Liver (tissue), 9 donors: Measurements from ENCODE around the gene IQCE. TPM values are rescaled to one million over a fixed set of nuclear protein-coding genes. Genes with fewer than 3 reads are reported as not detected.

ENCODE experiments used
- DNase-seq: peaks from one replicate; pipeline ENCODE4 v3.0.0-alpha.2; 2017; ENCODE audit warnings: low spot score
- H3K27ac ChIP-seq, 2 donors: one replicate each; pipeline ENCODE4 v1.7.0; 2013; ENCODE audit warnings: inconsistent platforms in 2 of 2, low read length in 2 of 2, control low read depth in 1 of 2, low read depth in 1 of 2, mild to moderate bottlenecking in 1 of 2
- H3K27me3 ChIP-seq, 4 donors: one replicate each; pipeline versions ENCODE4 v1.6.1 to v1.7.0; 2013; ENCODE audit warnings: low read length in 3 of 4, inconsistent platforms in 1 of 4, mild to moderate bottlenecking in 1 of 4, moderate library complexity in 1 of 4; ENCODE audit not compliant: control insufficient read depth in 4 of 4, insufficient read depth in 4 of 4
- H3K36me3 ChIP-seq, 4 donors: one replicate each; pipeline versions ENCODE4 v1.6.1 to v1.7.0; 2013; ENCODE audit warnings: low read length in 3 of 4, mild to moderate bottlenecking in 3 of 4, low read depth in 1 of 4, moderate library complexity in 1 of 4; ENCODE audit not compliant: control insufficient read depth in 4 of 4, insufficient read depth in 3 of 4
- H3K4me1 ChIP-seq, 4 donors: one replicate each; pipeline versions ENCODE4 v1.6.1 to v1.7.0; 2013; ENCODE audit warnings: low read length in 3 of 4, mild to moderate bottlenecking in 3 of 4, moderate library complexity in 1 of 4; ENCODE audit not compliant: control insufficient read depth in 4 of 4, insufficient read depth in 4 of 4
- H3K4me3 ChIP-seq, 3 donors: one replicate each; pipeline versions ENCODE4 v1.6.1 to v1.7.0; 2013; ENCODE audit warnings: low read length in 3 of 3, control low read depth in 1 of 3, low read depth in 1 of 3, mild to moderate bottlenecking in 1 of 3
- H3K9ac ChIP-seq, 2 donors: one replicate each; pipeline ENCODE4 v1.7.0; 2013; ENCODE audit warnings: low read length in 2 of 2, mild to moderate bottlenecking in 2 of 2, moderate library complexity in 2 of 2, control low read depth in 1 of 2, low read depth in 1 of 2
- H3K9me3 ChIP-seq, 4 donors: one replicate each; pipeline versions ENCODE4 v1.6.1 to v1.7.0; 2013; ENCODE audit warnings: low read length in 3 of 4; ENCODE audit not compliant: control insufficient read depth in 4 of 4
- ATF3 ChIP-seq: IDR thresholded peaks from 2 replicates; pipeline ENCODE4 v1.6.1; 2016; ENCODE audit warnings: antibody characterized with exemption
- CTCF ChIP-seq: fragments of 150-350 bp; IDR thresholded peaks from 2 replicates; pipeline ENCODE4 v1.5.1; 2017; ENCODE audit warnings: improper control_type of control experiment, low read depth, low read length; ENCODE audit not compliant: missing input control
- EGR1 ChIP-seq, 2 donors: IDR thresholded peaks; 2 replicates each; pipeline ENCODE4 v1.6.1; 2016 to 2018; ENCODE audit warnings: antibody characterized with exemption in 2 of 2, low read depth in 2 of 2
- FOXA1 ChIP-seq: IDR thresholded peaks from 2 replicates; pipeline ENCODE4 v1.6.1; 2016; ENCODE audit warnings: antibody characterized with exemption
- FOXA2 ChIP-seq: IDR thresholded peaks from 2 replicates; pipeline ENCODE4 v1.6.1; 2016; ENCODE audit warnings: antibody characterized with exemption
- GABPA ChIP-seq, 2 donors: IDR thresholded peaks in 1 of 2; conservative IDR thresholded peaks in 1 of 2; 2 replicates each; pipeline ENCODE4 v1.6.1; 2016; ENCODE audit warnings: antibody characterized with exemption in 2 of 2, mild to moderate bottlenecking in 1 of 2, moderate library complexity in 1 of 2
- HNF4A ChIP-seq, 2 donors: conservative IDR thresholded peaks; 2 replicates each; pipeline ENCODE4 v1.6.1; 2016; ENCODE audit warnings: antibody characterized with exemption in 2 of 2, mild to moderate bottlenecking in 2 of 2
- HNF4G ChIP-seq: IDR thresholded peaks from 2 replicates; pipeline ENCODE4 v1.6.1; 2016; ENCODE audit warnings: antibody characterized with exemption
- JUND ChIP-seq, 2 donors: IDR thresholded peaks; 2 replicates each; pipeline ENCODE4 v1.6.1; 2016; ENCODE audit warnings: antibody characterized with exemption in 2 of 2
- MAX ChIP-seq: IDR thresholded peaks from 2 replicates; pipeline ENCODE4 v1.6.1; 2016; ENCODE audit warnings: antibody characterized with exemption
- NR2F2 ChIP-seq: IDR thresholded peaks from 2 replicates; pipeline ENCODE4 v1.6.1; 2016; ENCODE audit warnings: antibody characterized with exemption
- RAD21 ChIP-seq, 2 donors: IDR thresholded peaks; 2 replicates each; pipeline ENCODE4 v1.6.1; 2016; ENCODE audit warnings: antibody characterized with exemption in 2 of 2, mild to moderate bottlenecking in 2 of 2
- REST ChIP-seq: IDR thresholded peaks from 2 replicates; pipeline ENCODE4 v1.6.1; 2016; ENCODE audit warnings: antibody characterized with exemption, mild to moderate bottlenecking
- RXRA ChIP-seq, 2 donors: IDR thresholded peaks; 2 replicates each; pipeline ENCODE4 v1.6.1; 2017 to 2018; ENCODE audit warnings: antibody characterized with exemption in 2 of 2, mild to moderate bottlenecking in 1 of 2
- SP1 ChIP-seq: IDR thresholded peaks from 2 replicates; pipeline ENCODE4 v1.6.1; 2018; ENCODE audit warnings: antibody characterized with exemption, mild to moderate bottlenecking
- TAF1 ChIP-seq: conservative IDR thresholded peaks from 2 replicates; pipeline ENCODE4 v1.6.1; 2016; ENCODE audit warnings: antibody characterized with exemption, mild to moderate bottlenecking
- YY1 ChIP-seq: IDR thresholded peaks from 2 replicates; pipeline ENCODE4 v1.6.1; 2016; ENCODE audit warnings: antibody characterized with exemption, mild to moderate bottlenecking
- ZBTB33 ChIP-seq: IDR thresholded peaks from 2 replicates; pipeline ENCODE4 v1.6.1; 2016; ENCODE audit warnings: antibody characterized with exemption
- WGBS: extraction: QIAGEN DNeasy Blood & Tissue Kit; methylation state at CpG from one replicate; pipeline ENCODE4 v1.1.7; 2013; 5-methylcytosine and 5-hydroxymethylcytosine counted together
- polyA plus RNA-seq, 2 donors: library from polyadenylated mRNA; stranded (reverse) in 1 of 2; unstranded in 1 of 2; fragments of 200-250 nt in 1 of 2; fragments of >200 nt in 1 of 2; fragmentation: Nextera tagmentation in 1 of 2; extraction: Ambion mirVana in 1 of 2; gene quantifications; one replicate each; pipeline versions ENCODE4 v1.2.1 to v1.2.3, GENCODE V29; 2013 to 2015
- total RNA-seq, 2 donors: library from RNA; depleted of rRNA; stranded (reverse); fragments of >200 nt; gene quantifications; one replicate each; pipeline ENCODE4 v1.2.3, GENCODE V29; 2014
- donor health status: healthy.
- donor health status: healthy.
- donor health status: healthy.
- donor health status: healthy.
- donor health status: healthy.

The IQCE gene
- total and polyA plus RNA-seq, 4 donors: 2.1 to 5.9 (median 3.6) TPM

- H3K9ac ChIP-seq: no peak overlapping the region
- no peak overlapping the region for H3K27ac ChIP-seq
- no peaks in the 10 kb centered on the region for H3K36me3 ChIP-seq
- 77% methylated on average over 22 of the region's 22 CpGs for WGBS
- DNase-seq: no peak
- TF ChIP-seq YY1: no peak
- no peak for TF ChIP-seq JUND (IDR thresholded peaks at IDR 0.05)
- no peak for TF ChIP-seq CTCF
- no peak for TF ChIP-seq ATF3
- TF ChIP-seq REST: no peak
- TF ChIP-seq MAX: no peak
- TF ChIP-seq FOXA2: no peak
- TF ChIP-seq RXRA (IDR thresholded peaks at IDR 0.05): no peak
- no peak for TF ChIP-seq RAD21 (IDR thresholded peaks at IDR 0.05)
- TF ChIP-seq ZBTB33: no peak
- no peak for TF ChIP-seq SP1
- H3K4me1 ChIP-seq: peaks cover 8 to 22% (median 16%) of the 10 kb centered on the region in 4 donors
- H3K27me3 ChIP-seq: no peaks in the 10 kb centered on the region
- no peaks in the 10 kb centered on the region for H3K9me3 ChIP-seq
- H3K4me3 ChIP-seq: no peak overlapping the region
Measured at GRCh38 chr7:2617325-2617905, 58.6 kb downstream of the IQCE start.

- Histone ChIP-seq H3K36me3 (no peaks in the 10 kb centered on the region), H3K27me3 (no peaks in the 10 kb centered on the region), H3K9ac (no peak overlapping the region), H3K9me3 (no peaks in the 10 kb centered on the region), H3K27ac (no peak overlapping the region), H3K4me1 (peaks cover 6 to 26% (median 20%) of the 10 kb centered on the region in 4 donors), H3K4me3 (no peak overlapping the region)
- no peak for DNase-seq
- WGBS: 83% methylated on average over 9 of the region's 9 CpGs
- TF ChIP-seq FOXA1: no peak
- TF ChIP-seq RXRA (IDR thresholded peaks at IDR 0.05): no peak
- TF ChIP-seq ATF3: no peak
- TF ChIP-seq NR2F2: no peak
- no peak for TF ChIP-seq EGR1 (IDR thresholded peaks at IDR 0.05; ENCODE audit: low read depth in 2 of 2)
- TF ChIP-seq GABPA (IDR thresholded peaks at IDR 0.05 in 1 of 2, conservative IDR thresholded peaks at IDR 0.05 in 1 of 2): no peak
- TF ChIP-seq JUND (IDR thresholded peaks at IDR 0.05): no peak
- TF ChIP-seq MAX: no peak
- TF ChIP-seq YY1: no peak
- TF ChIP-seq REST: no peak
- no peak for TF ChIP-seq TAF1
- no peak for TF ChIP-seq RAD21 (IDR thresholded peaks at IDR 0.05)
- no peak for TF ChIP-seq HNF4G
- TF ChIP-seq SP1: no peak
- TF ChIP-seq HNF4A (conservative IDR thresholded peaks at IDR 0.05): no peak
Measured at GRCh38 chr7:2619116-2619515, 60.3 kb downstream of the IQCE start.
